ENCODE results near the gene ZBP1. TPM values are rescaled to one million over a fixed set of nuclear protein-coding genes. Genes with fewer than 3 reads are reported as not detected.

ZBP1 gene
- total RNA-seq, 2 experiments from 2014 or later: 39.0 to 40.1 TPM

DNA sequence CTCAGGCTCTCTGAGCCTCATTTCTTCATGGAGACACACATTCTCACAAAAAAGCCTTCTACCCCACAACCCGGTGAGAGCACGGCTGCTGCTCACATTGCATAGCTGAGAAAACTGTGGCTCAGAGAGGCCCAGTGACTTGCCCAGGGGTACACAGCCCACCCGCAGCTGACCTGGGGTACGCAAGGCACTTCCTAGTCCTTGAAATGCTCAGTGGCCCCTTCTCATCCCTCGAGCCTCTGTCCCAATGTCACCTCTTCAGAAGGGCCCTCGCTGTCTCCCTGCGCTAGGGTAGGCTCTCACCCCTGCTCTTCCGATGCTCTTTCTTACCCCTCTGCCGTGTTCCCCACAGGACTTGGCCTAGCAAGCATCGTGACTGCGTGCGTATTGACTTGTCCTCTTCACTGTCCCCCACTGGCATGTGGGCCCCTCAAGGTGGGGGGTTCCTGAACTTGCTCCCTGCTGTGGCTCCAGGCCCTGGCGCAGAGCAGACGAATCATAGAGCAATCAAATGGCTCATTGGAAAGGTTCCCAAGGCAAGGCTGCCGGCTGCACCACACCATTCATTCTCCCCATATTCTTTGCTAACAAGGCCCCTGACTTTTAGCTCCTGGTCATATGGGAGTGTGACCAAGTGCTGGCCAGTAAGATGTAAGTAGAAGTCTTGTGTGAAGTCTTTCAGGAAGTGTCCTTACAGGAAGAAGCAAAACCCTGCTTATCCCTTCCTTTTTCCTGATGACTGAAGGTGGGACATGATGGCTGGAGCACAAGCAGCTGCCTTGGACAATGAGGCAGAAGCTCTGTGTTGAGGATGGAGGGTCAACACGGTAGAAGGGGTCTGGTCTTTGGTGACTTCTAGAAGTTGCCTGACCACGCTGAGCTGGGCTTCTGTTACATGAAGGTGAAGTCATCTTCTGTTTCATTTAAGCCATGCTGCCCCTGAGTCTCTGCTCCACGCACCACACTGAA is 36.7 kb downstream of the ZBP1 start:
- no peak for TF ChIP-seq CTCF (IDR thresholded peaks at IDR 0.05)

DNA sequence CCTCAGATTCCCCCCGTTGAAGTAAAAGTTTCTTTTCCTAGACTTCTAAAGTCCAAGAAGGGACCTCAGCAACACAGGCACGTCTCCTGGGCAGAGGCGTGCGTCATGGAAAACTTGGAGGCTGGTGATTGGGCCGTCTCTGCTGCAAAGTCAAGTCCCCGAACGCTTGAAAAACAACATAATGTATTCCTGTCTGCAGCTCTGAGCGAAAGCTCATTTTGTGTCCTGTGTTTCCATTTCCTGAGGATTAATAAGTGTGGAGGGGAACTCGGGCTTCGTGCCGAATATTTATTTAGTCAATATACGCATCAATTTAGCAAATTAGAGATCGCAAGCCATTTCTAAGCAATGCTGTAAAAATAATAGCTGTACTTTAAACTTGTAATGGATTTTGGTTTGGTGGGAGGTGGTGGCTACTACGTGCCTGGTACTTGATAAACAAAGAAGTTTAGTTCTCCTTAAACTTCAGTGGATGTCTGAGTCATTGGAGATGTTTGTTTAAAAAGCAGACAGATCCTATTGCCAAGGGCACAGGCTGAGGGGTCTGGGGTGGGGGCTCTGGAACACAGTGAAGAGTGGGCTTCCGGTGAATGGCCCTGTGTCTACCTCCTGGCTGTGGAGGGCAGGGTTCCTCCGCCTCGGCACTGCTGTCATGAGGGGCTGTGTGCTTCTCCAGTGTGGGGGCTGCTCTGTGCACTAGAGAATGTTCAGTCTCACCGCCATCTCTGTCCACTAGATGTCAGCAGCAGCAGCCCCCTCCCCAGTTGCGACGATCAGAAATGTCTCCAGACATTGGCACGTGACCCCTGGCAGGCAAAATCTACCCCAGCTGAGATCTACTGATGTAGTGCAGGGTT is 37.6 kb downstream of the ZBP1 start:
- Histone ChIP-seq H3K4me3 (ENCODE audit: low read length) (no peak overlapping the region), H3K9me3 (ENCODE audit: control insufficient read depth in 1 of 2, insufficient read depth in 1 of 2, low read length in 2 of 2) (peaks cover 4 to 12% of the 10 kb centered on the region in 2 experiments), H3K4me1 (ENCODE audit: insufficient read depth, low read length) (peaks cover 3% of the 10 kb centered on the region), H3K36me3 (ENCODE audit: insufficient read depth, low read length) (no peaks in the 10 kb centered on the region), H3K27ac (ENCODE audit: low read depth in 1 of 2, low read length in 2 of 2) (no peak overlapping the region), H3K27me3 (ENCODE audit: control insufficient read depth in 1 of 2, insufficient read depth in 2 of 2, low read length in 2 of 2) (peaks cover 16% of the 10 kb centered on the region in 2 experiments)
- intact Hi-C loops (cut with DNase I, micrococcal nuclease): no loop called here
- DNase-seq (no peak), ATAC-seq (ENCODE audit: poor library complexity) (no peak)
- H3K27ac Mint-ChIP-seq: no peak overlapping the region
- no peaks in the 10 kb centered on the region for H3K9me3 Mint-ChIP-seq
- ChIA-PET POLR2A (no interaction called here), CTCF (no interaction called here)
- H3K27me3 Mint-ChIP-seq: peaks cover 80% of the 10 kb centered on the region
- no peaks in the 10 kb centered on the region for H3K4me1 Mint-ChIP-seq (ENCODE audit: low read depth)
- no peaks in the 10 kb centered on the region for H3K36me3 Mint-ChIP-seq (ENCODE audit: low read depth)
- no peak for TF ChIP-seq CTCF (IDR thresholded peaks at IDR 0.05)
- no peak overlapping the region for H3K4me3 Mint-ChIP-seq

More for the DNA sequence above, 36.7 kb downstream of the ZBP1 start:
- POLR2A ChIA-PET: no interaction called here
- Mint-ChIP-seq H3K27ac (no peak overlapping the region), H3K36me3 (ENCODE audit: low read depth) (no peaks in the 10 kb centered on the region), H3K27me3 (peaks cover 73% of the 10 kb centered on the region), H3K4me1 (ENCODE audit: low read depth) (no peaks in the 10 kb centered on the region), H3K4me3 (no peak overlapping the region), H3K9me3 (no peaks in the 10 kb centered on the region)
- Histone ChIP-seq H3K4me3 (ENCODE audit: low read length) (no peak overlapping the region), H3K27ac (ENCODE audit: low read depth in 1 of 2, low read length in 2 of 2) (no peak overlapping the region), H3K4me1 (ENCODE audit: insufficient read depth, low read length) (peaks cover 3% of the 10 kb centered on the region), H3K9me3 (ENCODE audit: control insufficient read depth in 1 of 2, insufficient read depth in 1 of 2, low read length in 2 of 2) (peaks cover 9 to 16% of the 10 kb centered on the region in 2 experiments), H3K27me3 (ENCODE audit: control insufficient read depth in 1 of 2, insufficient read depth in 2 of 2, low read length in 2 of 2) (peaks cover 13 to 16% of the 10 kb centered on the region in 2 experiments), H3K36me3 (ENCODE audit: insufficient read depth, low read length) (no peaks in the 10 kb centered on the region)
- intact Hi-C loops (cut with DNase I, micrococcal nuclease): no loop called here
- CTCF ChIA-PET: no interaction called here
- ATAC-seq (ENCODE audit: poor library complexity) (no peak), DNase-seq (no peak)

DNA sequence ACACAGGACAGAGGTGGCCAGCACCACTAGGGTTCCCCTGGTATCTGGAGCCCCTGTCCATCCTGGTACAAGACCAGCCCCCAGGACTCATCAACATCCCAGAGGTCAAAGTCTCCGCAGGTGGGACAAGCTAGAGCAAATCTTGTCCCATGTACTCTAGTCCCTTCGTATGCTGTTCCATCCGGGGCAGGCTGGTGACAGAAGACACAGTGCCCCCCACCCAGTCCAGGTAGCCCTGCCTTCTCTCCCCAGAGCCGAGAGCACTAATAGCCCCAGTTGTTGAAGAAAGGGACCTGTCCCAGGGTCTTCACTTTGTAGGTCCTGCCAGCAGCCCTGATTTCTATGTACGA is 38.2 kb downstream of the ZBP1 start:
- no peak for TF ChIP-seq CTCF (IDR thresholded peaks at IDR 0.05)
- Histone ChIP-seq H3K36me3 (ENCODE audit: insufficient read depth, low read length) (no peaks in the 10 kb centered on the region), H3K4me1 (ENCODE audit: insufficient read depth, low read length) (peaks cover 3% of the 10 kb centered on the region), H3K4me3 (ENCODE audit: low read length) (no peak overlapping the region), H3K27me3 (ENCODE audit: control insufficient read depth in 1 of 2, insufficient read depth in 2 of 2, low read length in 2 of 2) (peaks cover 16 to 17% of the 10 kb centered on the region in 2 experiments), H3K9me3 (ENCODE audit: control insufficient read depth in 1 of 2, insufficient read depth in 1 of 2, low read length in 2 of 2) (peaks cover 0 to 6% of the 10 kb centered on the region in 2 experiments), H3K27ac (ENCODE audit: low read depth in 1 of 2, low read length in 2 of 2) (no peak overlapping the region)
- H3K9me3 Mint-ChIP-seq: no peaks in the 10 kb centered on the region
- intact Hi-C loops (cut with DNase I, micrococcal nuclease): no loop called here
- CTCF ChIA-PET: interaction anchor here (0.5 kb wide), 1 partner anchor 332 kb away, joined by 3 read pairs; no protein-coding TSS in a partner anchor
- H3K27ac Mint-ChIP-seq: no peak overlapping the region
- POLR2A ChIA-PET: no interaction called here
- no peaks in the 10 kb centered on the region for H3K4me1 Mint-ChIP-seq (ENCODE audit: low read depth)
- no peaks in the 10 kb centered on the region for H3K36me3 Mint-ChIP-seq (ENCODE audit: low read depth)
- ATAC-seq (ENCODE audit: poor library complexity): no peak
- peaks cover 77% of the 10 kb centered on the region for H3K27me3 Mint-ChIP-seq
- H3K4me3 Mint-ChIP-seq: no peak overlapping the region
- DNase-seq: no peak

Measured in CD4-positive, alpha-beta T cell (primary cell).